ENCODE results near the gene RNASE1. TPM values are rescaled to one million over a fixed set of nuclear protein-coding genes. Genes with fewer than 3 reads are reported as not detected.

The RNASE1 gene
- total and polyA plus RNA-seq, 9 of the 15 experiments (the other 6 are each of a cell fraction or from before 2014, with no cell fraction given): 6.4 to 33.3 (median 13.9) TPM

DNA sequence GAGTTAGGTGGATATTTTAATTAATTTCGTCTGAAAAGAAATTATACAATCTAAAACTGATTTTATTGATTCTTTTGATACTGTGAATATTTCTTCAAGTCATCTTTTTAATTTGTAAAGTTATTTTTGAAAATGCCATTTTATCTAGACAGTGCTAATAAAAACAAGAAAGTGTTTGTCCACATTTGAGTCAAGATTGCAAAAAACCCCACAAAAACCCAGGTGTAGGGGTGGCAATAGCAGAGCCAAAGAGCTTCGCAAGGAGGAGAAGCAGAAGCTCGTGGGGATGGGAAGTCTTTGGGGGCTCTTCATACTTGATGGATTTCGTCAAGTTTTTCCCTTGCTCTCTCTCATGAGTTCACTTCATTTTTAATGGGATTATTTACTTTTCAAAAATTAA lies 15.6 kb downstream of the RNASE1 start (continued):
- TF ChIP-seq, protein P1, sequence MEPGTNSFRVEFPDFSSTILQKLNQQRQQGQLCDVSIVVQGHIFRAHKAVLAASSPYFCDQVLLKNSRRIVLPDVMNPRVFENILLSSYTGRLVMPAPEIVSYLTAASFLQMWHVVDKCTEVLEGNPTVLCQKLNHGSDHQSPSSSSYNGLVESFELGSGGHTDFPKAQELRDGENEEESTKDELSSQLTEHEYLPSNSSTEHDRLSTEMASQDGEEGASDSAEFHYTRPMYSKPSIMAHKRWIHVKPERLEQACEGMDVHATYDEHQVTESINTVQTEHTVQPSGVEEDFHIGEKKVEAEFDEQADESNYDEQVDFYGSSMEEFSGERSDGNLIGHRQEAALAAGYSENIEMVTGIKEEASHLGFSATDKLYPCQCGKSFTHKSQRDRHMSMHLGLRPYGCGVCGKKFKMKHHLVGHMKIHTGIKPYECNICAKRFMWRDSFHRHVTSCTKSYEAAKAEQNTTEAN (CRISPR knock-in tag; IDR thresholded peaks at IDR 0.05): no peak

DNA sequence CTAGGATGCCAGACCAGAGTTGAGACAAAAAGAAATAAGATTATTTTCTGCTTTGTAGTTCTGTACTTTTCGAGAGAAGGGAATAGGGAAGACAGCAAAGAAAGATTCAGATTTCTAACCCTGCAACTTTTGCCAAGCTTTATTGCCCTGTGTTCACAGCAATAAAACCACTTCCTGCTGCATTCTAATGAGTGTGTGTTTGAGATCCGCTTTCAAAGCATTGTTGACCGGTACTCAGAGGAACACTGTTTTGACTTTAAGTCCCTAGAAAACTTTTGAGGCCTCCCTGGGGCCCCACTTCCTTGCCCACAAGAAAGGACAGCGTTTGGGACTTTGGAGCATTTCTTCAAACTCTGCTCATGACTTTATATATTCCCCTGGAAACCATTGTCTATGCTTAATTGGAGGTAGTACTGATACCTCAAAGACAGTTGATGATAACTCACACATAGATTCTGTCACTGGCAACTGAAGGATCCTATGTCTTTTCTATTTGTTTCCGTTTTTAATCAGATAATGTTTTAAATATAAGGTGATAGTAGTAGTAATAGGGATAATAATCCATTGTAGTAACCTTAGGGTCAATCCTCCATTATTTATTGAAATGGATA lies 20.3 kb downstream of the RNASE1 start:
- no peaks in the 10 kb centered on the region for H3K27me3 ChIP-seq (ENCODE audit: control insufficient read depth in 2 of 2, insufficient read depth in 2 of 2, low read length in 2 of 2)
- no peak overlapping the region for H3K4me3 ChIP-seq
- FAIRE-seq (no peak), DNase-seq (ENCODE audit: extremely low read depth in 1 of 4, low spot score in 3 of 4) (no peak), ATAC-seq (no peak)
- no peaks in the 10 kb centered on the region for H4K20me1 ChIP-seq (replicated peaks; ENCODE audit: control insufficient read depth, insufficient read depth, low read length)
- no peaks in the 10 kb centered on the region for H3K36me3 ChIP-seq (ENCODE audit: control insufficient read depth, insufficient read depth, low read length)
- peaks cover 0 to 6% of the 10 kb centered on the region in 2 experiments; a peak in 4 of 5 replicates for H3K4me1 ChIP-seq (replicated peaks in 1 of 2; ENCODE audit: control insufficient read depth in 2 of 2, insufficient read depth in 2 of 2, low read length in 2 of 2)
- 57% methylated on average over 5 of the region's 5 CpGs for WGBS (ENCODE audit: insufficient coverage, low coverage, missing lambda C conversion rate)
- no peaks in the 10 kb centered on the region for H3K9me1 ChIP-seq (ENCODE audit: control insufficient read depth, insufficient read depth, low read length)
- no TSS peak for BruUV-seq (replicated peaks)
- no peak overlapping the region for H3K4me2 ChIP-seq (ENCODE audit: insufficient read depth, low read length)
- no peak overlapping the region for H3K27ac ChIP-seq (ENCODE audit: extremely low read depth, low read depth, low read length)
- intact Hi-C loops (cut with micrococcal nuclease) (no loop called here), in situ Hi-C loops (cut with MboI) (no loop called here)
- POLR2A ChIA-PET: no interaction called here
- no peak overlapping the region for H2AFZ ChIP-seq (ENCODE audit: low read depth, low read length)
- TF ChIP-seq ZNF41 (CRISPR knock-in tag; conservative IDR thresholded peaks at IDR 0.05) (no peak), GABPA (tag; conservative IDR thresholded peaks at IDR 0.05; ENCODE audit: low read depth) (0 out of 2 replicates have a peak, but pooled peaks have one; percentile 16)
- H3K9me3 ChIP-seq (replicated peaks; ENCODE audit: control insufficient read depth, insufficient read depth, low read depth, low read length): no peaks in the 10 kb centered on the region
- CTCF ChIA-PET (ENCODE audit: low intra/inter-chr PET ratio): no interaction called here
- H3K9ac ChIP-seq (ENCODE audit: insufficient read depth in 1 of 2, low read depth in 2 of 2, low read length in 2 of 2): no peak overlapping the region
- no peaks in the 10 kb centered on the region for H3K79me2 ChIP-seq (ENCODE audit: control insufficient read depth, insufficient read depth, low read length)

All from K562 (cell line).